DND-41 (cell line): ENCODE measurements around the gene SLC7A11.
A peak's percentile ranks its signal among the peaks of the same experiment; 100 is the strongest.

Source experiments
- ATAC-seq: fragments of 200-7000 bp; cut with Tn5 transposase; 3 replicates; pipeline ENCODE4 v1.9.1; 2021; ENCODE audit warnings: low read depth; ENCODE audit not compliant: insufficient read depth
- DNase-seq: peaks from one replicate; pipeline ENCODE4 v3.0.0-alpha.2; 2020
- H2AFZ ChIP-seq: 2 replicates; pipeline ENCODE4 v1.6.0; 2012; ENCODE audit warnings: low read depth, low read length
- H3K27ac ChIP-seq: 2 replicates; pipeline ENCODE4 v1.5.1; 2012; ENCODE audit warnings: low read length, inconsistent platforms
- H3K27me3 ChIP-seq: fragments of 200-600 bp; sonication (generic); 2 replicates; pipeline ENCODE4 v1.6.0; 2012; ENCODE audit warnings: low read length, mild to moderate bottlenecking, inconsistent platforms; ENCODE audit not compliant: insufficient read depth, poor library complexity
- H3K36me3 ChIP-seq: 2 replicates; pipeline ENCODE4 v1.5.1; 2012; ENCODE audit warnings: low read length, inconsistent platforms; ENCODE audit not compliant: insufficient read depth
- H3K4me1 ChIP-seq: 2 replicates; pipeline ENCODE4 v1.5.1; 2012; ENCODE audit warnings: mild to moderate bottlenecking, low read length; ENCODE audit not compliant: insufficient read depth
- H3K4me2 ChIP-seq: 2 replicates; pipeline ENCODE4 v1.6.0; 2012; ENCODE audit warnings: mild to moderate bottlenecking, moderate library complexity, low read length, inconsistent platforms; ENCODE audit not compliant: insufficient read depth
- H3K4me3 ChIP-seq, 2 experiments: fragments of 200-600 bp in 1 of 2; shearing (Covaris generic) in 1 of 2; 2 replicates each; pipeline ENCODE4 v1.5.1; 2012 to 2016; ENCODE audit warnings: inconsistent platforms in 2 of 2, low read length in 2 of 2, mild to moderate bottlenecking in 2 of 2, low read depth in 1 of 2, moderate library complexity in 1 of 2
- H3K79me2 ChIP-seq: 2 replicates; pipeline ENCODE4 v1.6.0; 2012; ENCODE audit warnings: low read length, inconsistent platforms; ENCODE audit not compliant: insufficient read depth
- H3K9ac ChIP-seq: 2 replicates; pipeline ENCODE4 v1.6.0; 2012; ENCODE audit warnings: low read depth, mild to moderate bottlenecking, inconsistent platforms, low read length, moderate library complexity
- H3K9me3 ChIP-seq: 2 replicates; pipeline ENCODE4 v1.5.1; 2012; ENCODE audit warnings: low read length, moderate library complexity, mild to moderate bottlenecking, inconsistent platforms; ENCODE audit not compliant: insufficient read depth, severe bottlenecking
- H4K20me1 ChIP-seq: 2 replicates; pipeline ENCODE4 v1.6.0; 2012; ENCODE audit warnings: low read length; ENCODE audit not compliant: insufficient read depth
- CTCF ChIP-seq: IDR thresholded peaks from 2 replicates; pipeline ENCODE4 v1.5.1; 2012; ENCODE audit warnings: borderline replicate concordance, low read length, moderate library complexity, mild to moderate bottlenecking; ENCODE audit not compliant: poor library complexity, severe bottlenecking; ENCODE audit errors: extremely low read depth
- EZH2 ChIP-seq: IDR thresholded peaks from 3 replicates; pipeline ENCODE4 v1.6.1; 2012; ENCODE audit warnings: borderline replicate concordance, low read depth, mild to moderate bottlenecking, moderate library complexity, low read length, inconsistent platforms; ENCODE audit not compliant: severe bottlenecking

Gene SLC7A11

GRCh38 chr4:138275216-138275615 lies 33.1 kb upstream of the SLC7A11 start:
- Histone ChIP-seq H3K27me3 (peaks cover 4% of the 10 kb centered on the region), H3K27ac (no peak overlapping the region), H3K36me3 (no peaks in the 10 kb centered on the region), H3K4me2 (no peak overlapping the region), H3K79me2 (no peaks in the 10 kb centered on the region), H3K9ac (no peak overlapping the region), H2AFZ (no peak overlapping the region), H3K4me3 (no peak overlapping the region), H4K20me1 (no peaks in the 10 kb centered on the region), H3K9me3 (no peaks in the 10 kb centered on the region), H3K4me1 (no peaks in the 10 kb centered on the region)
- no peak for TF ChIP-seq CTCF
- no peak for TF ChIP-seq EZH2
- DNase-seq (no peak), ATAC-seq (no peak)

GRCh38 chr4:138269175-138269574 lies 27.0 kb upstream of the SLC7A11 start:
- Histone ChIP-seq H2AFZ (no peak overlapping the region), H3K4me3 (no peak overlapping the region), H3K27ac (no peak overlapping the region), H3K9ac (no peak overlapping the region), H3K27me3 (peaks cover 4% of the 10 kb centered on the region), H4K20me1 (no peaks in the 10 kb centered on the region), H3K79me2 (no peaks in the 10 kb centered on the region), H3K4me2 (no peak overlapping the region), H3K4me1 (no peaks in the 10 kb centered on the region), H3K36me3 (no peaks in the 10 kb centered on the region), H3K9me3 (no peaks in the 10 kb centered on the region)
- no peak for TF ChIP-seq CTCF
- TF ChIP-seq EZH2, result no peak
- ATAC-seq (no peak), DNase-seq (no peak)

- no peak overlapping the region for H3K4me3 ChIP-seq
- no peak overlapping the region for H3K9ac ChIP-seq
- no peak overlapping the region for H3K4me2 ChIP-seq
- ATAC-seq, result 0 out of 3 replicates have a peak, but pooled peaks have one; percentile 29
- H3K36me3 ChIP-seq, result no peaks in the 10 kb centered on the region
- no peaks in the 10 kb centered on the region for H4K20me1 ChIP-seq
- no peaks in the 10 kb centered on the region for H3K4me1 ChIP-seq
- TF ChIP-seq CTCF, result no peak
- no peak for TF ChIP-seq EZH2
- no peak for DNase-seq
- no peak overlapping the region for H2AFZ ChIP-seq
- H3K27ac ChIP-seq, result no peak overlapping the region
- no peaks in the 10 kb centered on the region for H3K9me3 ChIP-seq
- H3K27me3 ChIP-seq, result peaks cover under 1% of the 10 kb centered on the region
- no peaks in the 10 kb centered on the region for H3K79me2 ChIP-seq
Observed at GRCh38 chr4:138267835-138268234, 25.7 kb upstream of the SLC7A11 start.

GRCh38 chr4:138266948-138267347 lies 24.8 kb upstream of the SLC7A11 start:
- no peak for TF ChIP-seq EZH2
- no peak for TF ChIP-seq CTCF
- DNase-seq, result no peak
- no peak overlapping the region for H3K27ac ChIP-seq
- H3K27me3 ChIP-seq, result no peaks in the 10 kb centered on the region
- H3K36me3 ChIP-seq, result no peaks in the 10 kb centered on the region
- H4K20me1 ChIP-seq, result no peaks in the 10 kb centered on the region
- no peak overlapping the region for H3K4me2 ChIP-seq
- ATAC-seq, result no peak
- no peak overlapping the region for H3K4me3 ChIP-seq
- no peaks in the 10 kb centered on the region for H3K9me3 ChIP-seq
- no peaks in the 10 kb centered on the region for H3K79me2 ChIP-seq
- no peaks in the 10 kb centered on the region for H3K4me1 ChIP-seq
- no peak overlapping the region for H3K9ac ChIP-seq
- H2AFZ ChIP-seq, result no peak overlapping the region
